Measurements from ENCODE around the gene LAMA1. TPM values are rescaled to one million over a fixed set of nuclear protein-coding genes. Genes with fewer than 3 reads are reported as not detected.

LAMA1 gene
- total RNA-seq, 1 donor from 2014 or later = 75.0 TPM

DNA sequence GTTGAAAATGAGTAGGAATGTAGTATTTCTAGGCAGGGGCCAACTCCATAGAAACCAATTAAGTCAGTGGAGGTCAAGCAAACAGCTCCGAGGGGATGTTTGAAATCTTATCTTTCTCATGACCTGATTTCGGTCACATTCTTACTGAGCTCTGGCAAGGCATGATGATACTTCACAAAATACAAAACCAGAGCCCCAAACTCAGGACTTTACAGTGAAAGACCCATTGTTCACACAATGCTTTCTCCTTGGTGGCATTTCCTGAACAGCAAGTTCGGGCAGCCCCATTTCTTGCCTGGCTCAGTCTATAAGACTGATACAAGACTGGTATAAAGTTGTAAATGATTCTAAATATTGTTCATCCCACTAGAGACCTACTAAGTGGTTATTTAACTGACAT, 53.3 kb downstream of the LAMA1 start:
- peak overlapping the region; percentile 46 for H3K27ac Mint-ChIP-seq
- H3K9me3 Mint-ChIP-seq = no peaks in the 10 kb centered on the region
- H3K4me1 Mint-ChIP-seq (ENCODE audit: unreplicated experiment) = peaks cover 56% of the 10 kb centered on the region
- TF ChIP-seq, protein P1, sequence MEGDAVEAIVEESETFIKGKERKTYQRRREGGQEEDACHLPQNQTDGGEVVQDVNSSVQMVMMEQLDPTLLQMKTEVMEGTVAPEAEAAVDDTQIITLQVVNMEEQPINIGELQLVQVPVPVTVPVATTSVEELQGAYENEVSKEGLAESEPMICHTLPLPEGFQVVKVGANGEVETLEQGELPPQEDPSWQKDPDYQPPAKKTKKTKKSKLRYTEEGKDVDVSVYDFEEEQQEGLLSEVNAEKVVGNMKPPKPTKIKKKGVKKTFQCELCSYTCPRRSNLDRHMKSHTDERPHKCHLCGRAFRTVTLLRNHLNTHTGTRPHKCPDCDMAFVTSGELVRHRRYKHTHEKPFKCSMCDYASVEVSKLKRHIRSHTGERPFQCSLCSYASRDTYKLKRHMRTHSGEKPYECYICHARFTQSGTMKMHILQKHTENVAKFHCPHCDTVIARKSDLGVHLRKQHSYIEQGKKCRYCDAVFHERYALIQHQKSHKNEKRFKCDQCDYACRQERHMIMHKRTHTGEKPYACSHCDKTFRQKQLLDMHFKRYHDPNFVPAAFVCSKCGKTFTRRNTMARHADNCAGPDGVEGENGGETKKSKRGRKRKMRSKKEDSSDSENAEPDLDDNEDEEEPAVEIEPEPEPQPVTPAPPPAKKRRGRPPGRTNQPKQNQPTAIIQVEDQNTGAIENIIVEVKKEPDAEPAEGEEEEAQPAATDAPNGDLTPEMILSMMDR (conservative IDR thresholded peaks at IDR 0.05) = no peak
- DNase-seq (ENCODE audit: extremely low spot score, unreplicated experiment) = no peak
- H3K27me3 Mint-ChIP-seq = no peaks in the 10 kb centered on the region
- H3K36me3 Mint-ChIP-seq = peaks cover 4% of the 10 kb centered on the region
- H3K4me3 Mint-ChIP-seq = no peak overlapping the region

DNA sequence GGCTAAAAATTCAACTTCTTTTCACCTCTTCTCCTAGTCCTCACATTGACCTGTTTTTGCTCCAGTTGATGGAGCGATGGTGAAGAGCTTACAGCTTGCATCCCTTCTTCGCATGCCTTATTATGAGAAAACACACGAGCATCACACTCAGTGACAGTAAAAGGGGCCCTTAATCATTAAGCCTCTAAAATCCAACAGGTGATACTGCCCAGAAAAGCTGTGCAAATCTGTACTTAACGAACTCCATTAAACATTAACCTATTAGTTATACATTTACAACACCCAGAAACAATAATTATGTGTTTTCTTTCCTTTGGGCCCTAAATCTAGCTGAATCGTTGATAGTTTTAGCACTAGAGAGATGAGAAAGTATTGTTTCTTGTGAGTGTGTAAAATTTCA, 54.8 kb downstream of the LAMA1 start:
- H3K9me3 Mint-ChIP-seq = no peaks in the 10 kb centered on the region
- H3K27ac Mint-ChIP-seq = peak overlapping the region; percentile 79
- peaks cover 54% of the 10 kb centered on the region for H3K4me1 Mint-ChIP-seq (ENCODE audit: unreplicated experiment)
- no peak for DNase-seq (ENCODE audit: extremely low spot score, unreplicated experiment)
- peaks cover 4% of the 10 kb centered on the region for H3K36me3 Mint-ChIP-seq
- TF ChIP-seq, protein P1 (conservative IDR thresholded peaks at IDR 0.05) = no peak
- no peaks in the 10 kb centered on the region for H3K27me3 Mint-ChIP-seq
- H3K4me3 Mint-ChIP-seq = peak overlapping the region; percentile 8

DNA sequence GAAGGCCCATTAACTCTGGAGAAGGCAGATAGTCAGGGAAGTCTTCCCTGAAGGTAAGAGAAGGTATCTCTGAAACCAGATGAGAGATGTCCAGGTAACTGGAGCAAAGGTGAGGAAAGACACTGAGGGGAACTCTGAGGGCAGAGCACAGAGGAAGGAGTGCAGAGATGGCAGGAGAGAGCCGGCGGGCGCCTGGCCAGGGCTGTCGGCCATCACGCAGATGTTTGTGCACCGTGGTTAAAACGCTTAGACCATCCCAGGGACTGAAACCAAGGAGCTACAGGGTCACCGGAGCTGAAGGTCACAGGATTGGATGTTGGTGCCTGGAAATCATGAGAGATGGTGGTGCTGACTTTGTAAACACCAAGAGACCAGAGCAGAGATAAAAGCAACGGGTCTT, 55.4 kb downstream of the LAMA1 start:
- Mint-ChIP-seq H3K4me1 (ENCODE audit: unreplicated experiment) (peaks cover 48% of the 10 kb centered on the region), H3K9me3 (no peaks in the 10 kb centered on the region), H3K36me3 (peaks cover 4% of the 10 kb centered on the region), H3K27ac (no peak overlapping the region), H3K27me3 (no peaks in the 10 kb centered on the region), H3K4me3 (no peak overlapping the region)
- TF ChIP-seq, protein P1 (conservative IDR thresholded peaks at IDR 0.05) = no peak
- no peak for DNase-seq (ENCODE audit: extremely low spot score, unreplicated experiment)

DNA sequence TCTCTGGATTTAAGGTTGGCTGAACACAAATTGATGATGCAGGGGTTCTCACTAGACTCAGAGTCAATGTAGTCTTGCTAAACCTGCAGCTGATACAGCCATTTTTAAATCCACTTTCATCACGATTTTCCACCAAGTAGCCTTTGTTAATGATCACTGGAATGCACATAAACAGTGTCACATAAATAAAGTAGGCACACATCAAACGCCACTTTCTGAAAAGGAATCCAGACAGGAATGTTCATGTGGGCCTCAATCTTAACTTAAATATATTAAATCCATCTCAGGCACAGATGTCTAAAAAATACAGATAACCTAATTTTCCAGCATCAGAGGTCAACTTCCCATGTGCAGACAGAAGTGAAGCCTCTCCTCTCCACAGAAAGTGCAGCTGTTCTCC, 58.3 kb downstream of the LAMA1 start:
- TF ChIP-seq, protein P1 (conservative IDR thresholded peaks at IDR 0.05) = no peak
- Mint-ChIP-seq H3K9me3 (no peaks in the 10 kb centered on the region), H3K4me1 (ENCODE audit: unreplicated experiment) (peaks cover 36% of the 10 kb centered on the region), H3K36me3 (peaks cover 8% of the 10 kb centered on the region), H3K27ac (no peak overlapping the region), H3K27me3 (no peaks in the 10 kb centered on the region), H3K4me3 (peak overlapping the region; percentile 18)
- DNase-seq (ENCODE audit: extremely low spot score, unreplicated experiment) = no peak

DNA sequence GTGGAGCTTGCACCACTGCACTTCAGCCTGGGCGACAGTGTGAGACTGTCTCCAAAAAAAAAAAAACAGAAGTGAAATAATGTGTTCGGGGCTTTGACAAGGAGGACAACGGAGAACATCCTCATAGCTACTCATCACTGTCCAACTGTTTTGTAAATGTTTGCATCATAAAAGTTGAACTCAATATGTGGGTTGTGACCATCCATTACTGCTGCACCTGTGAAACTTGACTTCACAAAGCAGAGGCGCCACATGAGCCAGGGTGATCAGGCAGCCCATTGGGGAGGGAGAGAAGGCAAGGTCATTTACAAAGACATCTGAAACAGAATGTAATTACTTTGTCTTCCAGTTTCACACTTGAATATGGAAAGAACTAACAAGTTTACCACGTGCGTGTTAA, 61.6 kb downstream of the LAMA1 start:
- no peak overlapping the region for H3K27ac Mint-ChIP-seq

More for the DNA sequence above, 61.6 kb downstream of the LAMA1 start:
- Mint-ChIP-seq H3K36me3 (peaks cover 8% of the 10 kb centered on the region), H3K9me3 (no peaks in the 10 kb centered on the region), H3K4me3 (no peak overlapping the region), H3K4me1 (ENCODE audit: unreplicated experiment) (peaks cover 16% of the 10 kb centered on the region), H3K27me3 (no peaks in the 10 kb centered on the region)
- DNase-seq (ENCODE audit: extremely low spot score, unreplicated experiment) = no peak
- TF ChIP-seq, protein P1 (conservative IDR thresholded peaks at IDR 0.05) = no peak

All from type B pancreatic cell (in vitro differentiated cells).